BLaER1 treated with 17β-estradiol and CSF1 and Interleukin-3, amounts not matched to agents 10 nM and 100 nM (cell line): ENCODE results near the gene APCS.
A peak's percentile ranks its signal among the peaks of the same experiment; 100 is the strongest.

Experiments used
- H3K27ac ChIP-seq, 11 experiments: shearing (Covaris generic); formaldehyde crosslinking; 2 replicates each; pipeline ENCODE4 v1.8.1; 2022
- H3K27me3 ChIP-seq, 11 experiments: shearing (Covaris generic); formaldehyde crosslinking; 2 replicates each; pipeline ENCODE4 v1.8.1; 2022
- H3K36me3 ChIP-seq, 11 experiments: shearing (Covaris generic); formaldehyde crosslinking; 2 replicates each; pipeline ENCODE4 v1.8.1; 2022
- H3K4me1 ChIP-seq, 10 experiments: shearing (Covaris generic); formaldehyde crosslinking; 2 replicates each; pipeline ENCODE4 v1.8.1; 2022
- H3K4me2 ChIP-seq, 11 experiments: shearing (Covaris generic); formaldehyde crosslinking; 2 replicates each; pipeline ENCODE4 v1.8.1; 2022
- H3K4me3 ChIP-seq, 10 experiments: shearing (Covaris generic); formaldehyde crosslinking; 2 replicates each; pipeline ENCODE4 v1.8.1; 2022
- H3K9ac ChIP-seq, 11 experiments: shearing (Covaris generic); formaldehyde crosslinking; 2 replicates each; pipeline ENCODE4 v1.8.1; 2022
- H3K9me3 ChIP-seq, 11 experiments: shearing (Covaris generic); formaldehyde crosslinking; replicated peaks in 1 of 11; 2 replicates each; pipeline ENCODE4 v1.8.1; 2022
- H4K20me1 ChIP-seq, 11 experiments: shearing (Covaris generic); formaldehyde crosslinking; 2 replicates each; pipeline ENCODE4 v1.8.1; 2022
- Cebpa-rat ChIP-seq, 11 experiments: shearing (Covaris generic); IDR thresholded peaks; 2 replicates each; pipeline ENCODE4 v1.8.1; 2022

The APCS gene, protein sequence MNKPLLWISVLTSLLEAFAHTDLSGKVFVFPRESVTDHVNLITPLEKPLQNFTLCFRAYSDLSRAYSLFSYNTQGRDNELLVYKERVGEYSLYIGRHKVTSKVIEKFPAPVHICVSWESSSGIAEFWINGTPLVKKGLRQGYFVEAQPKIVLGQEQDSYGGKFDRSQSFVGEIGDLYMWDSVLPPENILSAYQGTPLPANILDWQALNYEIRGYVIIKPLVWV

DNA sequence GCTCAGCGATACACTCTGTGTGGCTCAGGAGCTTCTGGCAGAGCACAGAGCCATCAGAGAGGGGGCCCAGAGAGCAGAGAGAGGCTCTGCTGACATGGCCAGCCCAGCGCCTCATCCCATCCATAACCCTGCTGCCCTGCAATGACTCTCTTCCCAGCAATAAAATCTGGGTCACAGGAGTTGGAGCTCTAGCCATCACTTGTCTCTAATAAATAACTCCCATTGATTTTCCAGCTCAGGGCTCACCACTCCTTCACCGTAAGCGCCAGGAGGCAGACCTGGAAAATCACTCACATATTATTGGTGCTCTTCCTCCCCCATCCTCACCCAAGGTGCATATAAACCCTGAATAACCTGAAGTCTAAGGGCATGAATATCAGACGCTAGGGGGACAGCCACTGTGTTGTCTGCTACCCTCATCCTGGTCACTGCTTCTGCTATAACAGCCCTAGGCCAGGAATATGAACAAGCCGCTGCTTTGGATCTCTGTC lies at the start of gene APCS:
APCS (plus strand) TSS at position 366 of the 491 bp plus-strand sequence; CDS start at position 462, 96 bp downstream.
- Histone ChIP-seq H3K9ac (no peak within 1 kb of the TSS), H3K36me3 (no peaks in the 10 kb centered on the region), H4K20me1 (no peaks in the 10 kb centered on the region), H3K27me3 (no peaks in the 10 kb centered on the region), H3K4me2 (no peak within 1 kb of the TSS), H3K9me3 (peaks cover 0 to 16% (median 0%) of the 10 kb centered on the region in 11 experiments; a peak in 4 of 22 replicates), H3K4me3 (no peak within 1 kb of the TSS), H3K27ac (no peak within 1 kb of the TSS), H3K4me1 (no peaks in the 10 kb centered on the region)
- no peak for TF ChIP-seq Cebpa-rat (IDR thresholded peaks at IDR 0.05)

DNA sequence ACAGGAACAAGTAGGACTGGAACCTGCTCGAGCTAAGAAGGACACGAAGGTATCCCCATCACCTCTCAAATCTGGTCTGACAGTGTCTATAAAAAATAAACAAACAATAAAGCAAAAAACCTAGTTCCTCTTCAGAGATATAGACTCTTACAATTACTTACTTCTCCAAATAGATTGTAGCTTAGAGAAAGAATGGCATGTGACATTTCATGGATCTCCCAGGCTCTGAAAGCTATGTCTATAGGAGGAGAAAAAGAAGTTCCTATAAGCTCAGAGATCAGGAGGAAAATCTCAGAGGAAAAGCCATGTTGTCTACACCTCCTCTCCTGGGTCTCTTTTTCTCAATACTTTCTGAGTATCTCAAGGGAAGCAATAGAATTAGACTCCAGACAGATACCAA lies 39.5 kb upstream of the APCS start:
- no peaks in the 10 kb centered on the region for H3K36me3 ChIP-seq
- H3K27ac ChIP-seq = no peak overlapping the region; a peak in 1 of 22 replicates
- H3K4me3 ChIP-seq = no peak overlapping the region
- peaks cover 0 to 13% (median 0%) of the 10 kb centered on the region in 10 experiments; a peak in 3 of 20 replicates for H3K4me1 ChIP-seq
- peak overlapping the region in 2 of 11 experiments; percentile 10 to 44; a peak in 2 of 22 replicates for H3K4me2 ChIP-seq
- H4K20me1 ChIP-seq = no peaks in the 10 kb centered on the region
- TF ChIP-seq Cebpa-rat (IDR thresholded peaks at IDR 0.05) = no peak
- H3K9me3 ChIP-seq = no peaks in the 10 kb centered on the region
- H3K9ac ChIP-seq = no peak overlapping the region
- H3K27me3 ChIP-seq = no peaks in the 10 kb centered on the region

DNA sequence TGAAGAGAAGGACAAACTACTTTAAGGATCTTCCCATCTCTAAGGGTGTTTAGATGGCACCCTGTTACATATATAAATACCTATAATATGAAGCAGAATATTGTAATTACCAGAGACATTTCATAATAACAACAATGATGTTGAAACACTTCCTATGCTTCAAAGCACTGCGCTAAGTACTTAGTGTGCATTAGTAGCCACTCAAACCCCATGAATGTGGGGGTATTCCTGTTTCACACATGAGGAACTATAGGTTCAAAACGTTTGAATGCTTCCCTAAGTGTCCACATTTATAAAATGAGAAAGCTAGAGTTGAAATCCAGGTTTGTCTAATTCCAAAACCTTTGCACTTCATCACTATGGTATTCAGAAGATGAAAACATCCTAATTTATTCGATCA lies 33.4 kb upstream of the APCS start:
- no peaks in the 10 kb centered on the region for H4K20me1 ChIP-seq
- H3K9me3 ChIP-seq = no peaks in the 10 kb centered on the region
- H3K9ac ChIP-seq = no peak overlapping the region
- no peak for TF ChIP-seq Cebpa-rat (IDR thresholded peaks at IDR 0.05)
- H3K4me2 ChIP-seq = no peak overlapping the region
- H3K27ac ChIP-seq = no peak overlapping the region
- H3K27me3 ChIP-seq = no peaks in the 10 kb centered on the region
- H3K36me3 ChIP-seq = no peaks in the 10 kb centered on the region
- no peaks in the 10 kb centered on the region for H3K4me1 ChIP-seq
- no peak overlapping the region for H3K4me3 ChIP-seq

DNA sequence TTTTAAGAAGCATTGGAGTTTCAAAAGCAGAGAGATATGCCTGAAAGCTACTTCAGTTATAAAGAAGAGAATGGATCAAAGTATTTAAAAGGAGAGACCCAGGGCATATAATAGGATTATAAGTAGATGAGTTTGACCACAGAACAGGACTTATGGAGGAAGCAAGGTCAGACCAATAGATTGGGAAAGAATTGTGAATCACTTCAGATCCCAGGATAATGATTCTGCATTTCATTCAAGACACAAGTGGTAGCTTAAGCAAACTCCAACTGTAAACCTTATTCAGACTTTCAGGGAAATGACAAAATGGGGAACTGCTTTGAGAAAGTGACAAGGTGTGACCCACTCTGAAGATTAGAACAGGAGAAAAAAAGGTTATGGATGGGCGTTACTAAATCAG lies 32.9 kb upstream of the APCS start:
- Histone ChIP-seq H4K20me1 (no peaks in the 10 kb centered on the region), H3K9ac (no peak overlapping the region), H3K4me3 (no peak overlapping the region), H3K27me3 (no peaks in the 10 kb centered on the region), H3K4me2 (no peak overlapping the region), H3K27ac (no peak overlapping the region), H3K36me3 (no peaks in the 10 kb centered on the region), H3K4me1 (no peaks in the 10 kb centered on the region), H3K9me3 (no peaks in the 10 kb centered on the region)
- TF ChIP-seq Cebpa-rat (IDR thresholded peaks at IDR 0.05) = no peak

DNA sequence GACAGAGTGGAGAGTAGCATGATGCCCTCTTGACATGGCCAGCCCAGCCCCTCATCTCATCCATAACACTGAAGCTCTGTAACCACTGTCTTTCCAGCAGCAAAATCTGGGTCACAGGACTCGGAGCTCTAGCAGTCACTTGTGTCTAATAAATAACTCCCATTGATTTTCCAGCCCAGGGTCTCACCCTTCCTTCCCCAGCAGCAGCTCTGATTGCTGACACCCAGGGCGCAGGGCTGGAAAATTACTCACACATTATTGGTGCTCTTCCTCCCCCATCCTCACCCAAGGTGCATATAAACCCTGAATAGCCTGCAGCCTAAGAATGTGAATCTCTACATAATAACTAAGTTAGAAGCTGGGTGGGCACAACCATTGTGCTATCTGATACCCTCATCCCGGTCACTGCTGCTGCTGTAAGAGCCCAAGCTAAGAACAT lies 30.7 kb upstream of the APCS start:
- H3K4me1 ChIP-seq = no peaks in the 10 kb centered on the region
- no peak overlapping the region for H3K27ac ChIP-seq
- H3K27me3 ChIP-seq = no peaks in the 10 kb centered on the region
- no peak for TF ChIP-seq Cebpa-rat (IDR thresholded peaks at IDR 0.05)
- no peaks in the 10 kb centered on the region for H3K36me3 ChIP-seq
- no peaks in the 10 kb centered on the region for H3K9me3 ChIP-seq
- no peak overlapping the region for H3K4me2 ChIP-seq
- no peak overlapping the region for H3K9ac ChIP-seq
- no peaks in the 10 kb centered on the region for H4K20me1 ChIP-seq
- H3K4me3 ChIP-seq = no peak overlapping the region

DNA sequence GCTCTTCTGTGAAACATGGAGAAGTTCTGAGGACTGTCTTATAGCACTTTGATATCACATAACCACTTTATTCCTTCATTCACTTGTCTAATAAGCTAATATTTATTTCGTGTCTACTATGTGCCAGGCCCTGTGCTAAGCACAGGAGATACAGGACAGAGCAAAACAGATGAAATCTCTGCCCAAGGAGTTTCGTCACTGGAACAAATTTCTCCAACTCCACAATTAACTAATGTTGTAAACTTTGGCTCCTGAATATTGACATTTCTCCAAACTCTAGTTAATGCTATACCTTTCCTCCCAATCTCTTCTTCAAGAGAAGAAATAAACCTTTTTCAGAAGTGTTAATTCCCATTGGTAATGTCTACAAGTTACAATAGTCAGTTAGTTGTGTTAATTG lies 27.0 kb upstream of the APCS start:
- H3K9me3 ChIP-seq = peaks cover 0 to 10% (median 6%) of the 10 kb centered on the region in 11 experiments; a peak in 9 of 22 replicates

DNA sequence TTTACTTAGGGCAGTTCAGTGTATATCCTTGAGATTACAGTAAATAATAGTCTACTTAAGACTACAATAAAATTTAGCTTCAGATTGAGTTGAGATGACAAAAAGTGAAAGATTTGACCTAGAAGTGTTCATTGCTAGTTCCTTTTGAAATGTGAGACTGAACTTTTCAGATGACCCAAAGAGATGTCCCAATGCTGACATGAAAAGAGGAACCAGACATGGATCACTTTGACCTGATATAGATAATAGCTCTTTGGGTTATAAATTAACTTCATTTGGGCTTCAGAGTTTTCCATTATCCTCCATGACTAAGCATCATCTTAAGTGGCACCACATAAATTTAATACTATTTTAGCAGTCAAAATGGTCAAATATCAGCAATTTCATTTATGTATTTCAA lies 26.1 kb upstream of the APCS start:
- Histone ChIP-seq H3K9ac (no peak overlapping the region), H3K27me3 (no peaks in the 10 kb centered on the region), H3K4me2 (no peak overlapping the region), H3K27ac (no peak overlapping the region), H3K4me3 (no peak overlapping the region), H3K9me3 (peaks cover 0 to 12% (median 6%) of the 10 kb centered on the region in 11 experiments; a peak in 9 of 22 replicates), H3K4me1 (no peaks in the 10 kb centered on the region), H4K20me1 (no peaks in the 10 kb centered on the region), H3K36me3 (no peaks in the 10 kb centered on the region)
- TF ChIP-seq Cebpa-rat (IDR thresholded peaks at IDR 0.05) = no peak

More for the DNA sequence above, 27.0 kb upstream of the APCS start:
- Histone ChIP-seq H3K4me3 (no peak overlapping the region), H3K36me3 (no peaks in the 10 kb centered on the region), H3K4me2 (no peak overlapping the region), H4K20me1 (no peaks in the 10 kb centered on the region), H3K27ac (no peak overlapping the region), H3K4me1 (no peaks in the 10 kb centered on the region), H3K9ac (no peak overlapping the region), H3K27me3 (no peaks in the 10 kb centered on the region)
- TF ChIP-seq Cebpa-rat (IDR thresholded peaks at IDR 0.05) = no peak

DNA sequence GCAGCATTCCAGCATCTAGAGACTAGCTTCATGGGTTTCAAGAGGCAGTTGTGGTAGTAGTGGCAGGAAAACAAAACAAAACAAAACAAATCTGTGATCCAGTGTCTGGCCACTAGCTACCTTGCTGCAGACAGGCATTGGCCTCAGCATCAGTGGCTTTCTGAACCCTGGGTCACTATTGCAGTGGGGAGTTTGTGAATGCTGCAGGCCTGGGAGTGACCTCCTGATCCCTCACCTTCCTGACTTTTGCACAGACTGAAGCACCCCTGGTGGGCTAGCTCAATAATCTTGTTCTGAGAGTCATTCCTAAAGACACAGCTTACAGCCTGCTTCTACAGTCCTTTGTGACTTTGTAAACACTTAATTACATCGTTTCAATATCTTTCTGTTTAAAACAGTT lies 24.9 kb upstream of the APCS start:
- no peak for TF ChIP-seq Cebpa-rat (IDR thresholded peaks at IDR 0.05)
- H3K4me3 ChIP-seq = no peak overlapping the region
- H3K4me2 ChIP-seq = no peak overlapping the region
- H4K20me1 ChIP-seq = no peaks in the 10 kb centered on the region
- no peaks in the 10 kb centered on the region for H3K4me1 ChIP-seq
- no peaks in the 10 kb centered on the region for H3K36me3 ChIP-seq
- H3K9ac ChIP-seq = no peak overlapping the region
- no peak overlapping the region for H3K27ac ChIP-seq
- no peaks in the 10 kb centered on the region for H3K27me3 ChIP-seq
- peaks cover 0 to 12% (median 6%) of the 10 kb centered on the region in 11 experiments; a peak in 9 of 22 replicates for H3K9me3 ChIP-seq

DNA sequence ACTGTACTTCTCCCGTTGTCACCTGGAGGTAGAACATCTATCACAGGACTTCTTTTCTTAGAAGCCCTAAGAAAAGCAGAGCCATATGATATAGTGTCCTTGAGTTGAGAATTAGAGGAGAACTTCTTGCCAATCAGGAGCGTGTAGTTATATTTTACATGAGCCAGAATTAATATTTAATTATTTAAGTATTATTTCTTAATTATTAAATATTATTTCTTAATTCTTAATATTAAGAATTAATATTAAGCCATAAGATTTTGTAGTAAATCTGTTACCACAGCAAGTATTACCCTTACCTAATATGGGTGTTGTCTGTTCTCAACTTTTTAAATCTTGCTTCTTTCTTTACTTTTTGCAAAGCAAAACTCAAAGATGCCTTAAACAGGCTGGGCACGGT lies 10.2 kb upstream of the APCS start:
- TF ChIP-seq Cebpa-rat (IDR thresholded peaks at IDR 0.05) = no peak
- no peak overlapping the region for H3K27ac ChIP-seq
- H3K36me3 ChIP-seq = no peaks in the 10 kb centered on the region
- H3K4me3 ChIP-seq = no peak overlapping the region
- no peaks in the 10 kb centered on the region for H3K27me3 ChIP-seq
- no peak overlapping the region for H3K4me2 ChIP-seq
- H3K9me3 ChIP-seq = peaks cover 0 to 14% (median 9%) of the 10 kb centered on the region in 11 experiments; a peak in 10 of 22 replicates
- H3K4me1 ChIP-seq = no peaks in the 10 kb centered on the region
- H3K9ac ChIP-seq = no peak overlapping the region
- H4K20me1 ChIP-seq = no peaks in the 10 kb centered on the region

DNA sequence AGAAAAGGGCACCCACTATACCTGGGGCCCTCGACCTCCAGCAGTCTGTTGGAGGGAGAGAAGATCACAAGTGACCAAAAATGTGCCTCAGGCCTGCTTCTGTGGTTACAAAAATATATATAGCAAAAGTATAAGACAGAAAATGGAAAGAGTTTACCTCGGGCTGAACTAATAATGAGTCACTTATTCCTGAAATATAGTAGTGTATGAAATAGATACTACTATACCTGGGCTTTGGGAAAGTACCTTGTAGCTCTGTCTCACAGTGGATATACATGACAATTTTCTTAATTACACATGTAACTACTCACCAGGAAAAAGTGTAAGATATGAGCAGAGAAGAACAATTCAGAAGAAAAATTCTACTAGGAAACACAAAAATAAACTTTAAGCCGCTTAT lies 7.3 kb upstream of the APCS start:
- Histone ChIP-seq H3K4me2 (no peak overlapping the region), H3K9me3 (peaks cover 0 to 3% (median 0%) of the 10 kb centered on the region in 11 experiments; a peak in 2 of 22 replicates), H3K9ac (no peak overlapping the region), H4K20me1 (no peaks in the 10 kb centered on the region), H3K4me1 (no peaks in the 10 kb centered on the region), H3K27me3 (no peaks in the 10 kb centered on the region), H3K27ac (no peak overlapping the region), H3K4me3 (no peak overlapping the region), H3K36me3 (no peaks in the 10 kb centered on the region)
- no peak for TF ChIP-seq Cebpa-rat (IDR thresholded peaks at IDR 0.05)
